Activated CD8-positive, alpha-beta memory T cell treated with anti-CD3 and anti-CD28 coated beads, Interleukin-2, amount 50 U/mL, for 1 hour (primary cell): Measurements from ENCODE around the gene BRD8.

ENCODE experiments used
- DNase-seq: peaks from one replicate; pipeline ENCODE4 v3.0.0-alpha.2; 2020; ENCODE audit errors: extremely low read depth

Gene BRD8

GRCh38 chr5:138102454-138103318 lies 75.7 kb downstream of the BRD8 start:
- no peak for DNase-seq

DNA sequence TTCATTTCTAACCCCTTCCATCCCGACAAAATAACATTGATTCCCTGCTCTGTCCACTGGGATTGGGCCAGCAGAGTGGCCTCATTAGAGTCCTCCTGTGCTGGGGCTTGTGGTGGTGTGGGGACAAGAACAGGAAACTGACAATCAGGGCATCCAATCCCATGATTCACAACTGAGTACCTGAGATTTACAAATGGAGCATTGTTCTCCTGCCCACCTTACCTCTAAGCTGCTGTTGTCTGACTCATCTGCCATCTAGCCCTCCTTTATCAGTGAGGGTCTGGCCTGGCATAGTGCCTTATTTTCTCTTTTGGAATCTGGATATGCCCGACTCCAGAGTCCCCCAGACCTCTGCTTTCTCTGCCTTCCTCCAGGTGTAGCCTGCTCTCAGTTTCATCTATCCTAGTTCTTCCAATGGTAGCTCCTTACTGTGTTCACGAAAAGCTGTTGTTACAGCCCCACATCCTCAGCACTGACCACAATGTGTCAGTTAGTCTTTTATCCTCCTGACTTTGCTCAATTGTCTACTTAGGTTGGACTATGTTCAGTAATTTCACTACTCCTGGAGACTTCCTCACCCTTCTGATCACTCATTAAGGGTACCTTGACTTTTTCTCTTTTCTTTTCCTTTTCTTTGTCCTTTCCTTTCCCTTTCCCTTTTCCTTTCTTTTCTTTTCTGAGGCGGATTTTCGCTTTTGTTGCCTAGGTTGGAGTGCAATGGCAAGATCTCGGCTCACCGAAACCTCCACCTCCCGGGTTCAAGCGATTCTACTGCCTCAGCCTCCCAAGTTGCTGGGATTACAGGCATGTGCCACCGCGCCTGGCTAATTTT lies 81.2 kb downstream of the BRD8 start:
- DNase-seq = no peak

DNA sequence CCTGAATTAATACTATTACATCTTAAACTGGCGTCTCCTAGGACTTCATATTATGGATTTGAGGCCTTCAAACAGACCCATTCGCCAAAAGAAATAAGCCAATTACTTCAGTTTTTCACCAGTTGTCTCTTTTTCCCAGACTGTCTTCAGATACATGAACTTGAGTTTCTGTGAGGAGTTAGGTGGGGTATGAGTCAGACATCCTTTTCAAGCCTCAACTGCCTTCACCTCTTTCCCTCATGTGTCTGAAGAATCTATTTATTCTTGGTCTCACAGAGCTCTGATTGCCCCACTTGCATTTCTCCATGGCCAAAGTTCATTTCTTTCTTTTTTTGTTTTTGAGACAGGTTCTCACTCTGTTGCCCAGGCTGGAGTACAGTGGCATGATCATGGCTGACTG lies 82.1 kb downstream of the BRD8 start:
- no peak for DNase-seq

- DNase-seq = no peak
These were observed 83.1 kb downstream of the BRD8 start for GRCh38 chr5:138095100-138095907.

- DNase-seq = no peak
These were observed 85.4 kb downstream of the BRD8 start for GRCh38 chr5:138093036-138093435.

DNA sequence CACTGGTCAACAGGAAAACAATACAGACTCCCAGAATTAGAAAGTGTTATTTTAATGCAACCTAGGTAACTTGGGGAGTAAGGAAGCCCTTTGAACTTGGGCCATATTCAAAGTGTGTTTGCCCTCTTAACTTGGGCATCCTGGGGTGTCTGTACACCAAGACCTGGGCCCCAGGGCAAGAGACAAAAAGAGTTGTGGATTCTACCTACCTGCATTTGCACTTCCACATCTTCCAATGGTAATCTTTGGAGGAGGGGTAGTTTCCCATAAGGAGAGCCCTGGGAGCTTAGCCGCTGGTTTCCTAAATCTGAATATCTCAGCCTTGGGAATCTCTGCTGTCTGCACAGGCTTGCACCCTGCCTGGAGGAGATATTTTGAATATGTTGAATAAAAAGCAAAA lies 86.1 kb downstream of the BRD8 start:
- no peak for DNase-seq

- no peak for DNase-seq
These were observed 86.7 kb downstream of the BRD8 start for GRCh38 chr5:138091685-138092084.
